Uterus (tissue), 4 donors: Measurements from ENCODE around the gene PLXNC1. TPM values are rescaled to one million over a fixed set of nuclear protein-coding genes. Genes with fewer than 3 reads are reported as not detected.

Experiments
- DNase-seq, 2 donors: peaks; one replicate each; pipeline ENCODE4 v3.0.0-alpha.2; 2019 to 2020
- H3K27ac ChIP-seq, 2 donors: fragments of 200-600 bp; sonication (generic); 1 replicate in 1 of 2; 2 replicates in 1 of 2; pipeline ENCODE4 v1.5.1; 2016 to 2018
- H3K27me3 ChIP-seq, 2 donors: fragments of 200-600 bp; sonication (generic); one replicate each; pipeline ENCODE4 v1.5.1; 2018 to 2019; ENCODE audit warnings: control low read depth in 1 of 2
- H3K36me3 ChIP-seq, 2 donors: fragments of 200-600 bp; sonication (generic); one replicate each; pipeline ENCODE4 v1.5.1; 2019; ENCODE audit warnings: control low read depth in 1 of 2
- H3K4me1 ChIP-seq, 2 donors: fragments of 200-600 bp; sonication (generic); one replicate each; pipeline ENCODE4 v1.5.1; 2018 to 2019; ENCODE audit warnings: control low read depth in 1 of 2
- H3K4me3 ChIP-seq, 2 donors: fragments of 200-600 bp; sonication (generic); 1 replicate in 1 of 2; 2 replicates in 1 of 2; pipeline ENCODE4 v1.5.1; 2018 to 2019; ENCODE audit warnings: mild to moderate bottlenecking in 1 of 2
- H3K9me3 ChIP-seq, 2 donors: fragments of 200-600 bp; sonication (generic); one replicate each; pipeline ENCODE4 v1.5.1; 2019; ENCODE audit warnings: control low read depth in 1 of 2
- CTCF ChIP-seq, 4 experiments: fragments of 200-600 bp in 2 of 4; fragments of 450-650 bp in 2 of 4; sonication (generic) in 2 of 4; IDR thresholded peaks; one replicate each; pipeline ENCODE4 v1.5.1; 2016 to 2019; ENCODE audit warnings: antibody characterized with exemption in 4 of 4, mild to moderate bottlenecking in 2 of 4, moderate library complexity in 1 of 4
- POLR2A ChIP-seq, 2 donors: fragments of 450-650 bp; IDR thresholded peaks; one replicate each; pipeline ENCODE4 v1.6.1; 2016; ENCODE audit warnings: antibody characterized with exemption in 2 of 2, mild to moderate bottlenecking in 1 of 2, moderate library complexity in 1 of 2
- intact Hi-C: fragments of 100-400 bp; cut with DNase I; formaldehyde crosslinking; loops from one replicate; pipeline ENCODE4 v1.15.1; 2023; ENCODE audit warnings: low total_unique reads
- total RNA-seq, 4 donors: library from RNA; depleted of rRNA in 3 of 4; stranded (reverse); fragments of >200 nt in 3 of 4; gene quantifications; one replicate each; pipeline versions ENCODE4 v1.1.0 to v1.2.4, GENCODE V29; 2014 to 2023
- donor health status: DM: yes; HTN: yes; CAD: no.

Gene PLXNC1
- total RNA-seq, 4 donors from 2014 or later, result 11.6 to 23.8 (median 16.3) TPM

- no peak for TF ChIP-seq CTCF (IDR thresholded peaks at IDR 0.05)
- TF ChIP-seq POLR2A (IDR thresholded peaks at IDR 0.05), result no peak
Measured at GRCh38 chr12:94282675-94283074, 134.3 kb downstream of the PLXNC1 start.

GRCh38 chr12:94284046-94284445, 135.7 kb downstream of the PLXNC1 start:
- Histone ChIP-seq H3K4me1 (no peaks in the 10 kb centered on the region), H3K36me3 (no peaks in the 10 kb centered on the region), H3K27me3 (no peaks in the 10 kb centered on the region), H3K27ac (no peak overlapping the region), H3K9me3 (no peaks in the 10 kb centered on the region), H3K4me3 (no peak overlapping the region)
- TF ChIP-seq POLR2A (IDR thresholded peaks at IDR 0.05) (no peak), CTCF (IDR thresholded peaks at IDR 0.05) (no peak)
- intact Hi-C loops, result no loop called here
- DNase-seq, result no peak

More at GRCh38 chr12:94282675-94283074, 134.3 kb downstream of the PLXNC1 start:
- Histone ChIP-seq H3K36me3 (no peaks in the 10 kb centered on the region), H3K9me3 (no peaks in the 10 kb centered on the region), H3K27me3 (no peaks in the 10 kb centered on the region), H3K4me3 (no peak overlapping the region), H3K27ac (no peak overlapping the region), H3K4me1 (no peaks in the 10 kb centered on the region)
- intact Hi-C loops, result no loop called here
- DNase-seq, result no peak

- intact Hi-C loops, result no loop called here
- no peaks in the 10 kb centered on the region for H3K36me3 ChIP-seq
- no peak overlapping the region for H3K4me3 ChIP-seq
- H3K9me3 ChIP-seq, result no peaks in the 10 kb centered on the region
- no peak for DNase-seq
- H3K27ac ChIP-seq, result no peak overlapping the region
- no peaks in the 10 kb centered on the region for H3K4me1 ChIP-seq
- TF ChIP-seq POLR2A (IDR thresholded peaks at IDR 0.05), result no peak
- no peak for TF ChIP-seq CTCF (IDR thresholded peaks at IDR 0.05)
- no peaks in the 10 kb centered on the region for H3K27me3 ChIP-seq
Measured at GRCh38 chr12:94284859-94285258, 136.5 kb downstream of the PLXNC1 start.

- TF ChIP-seq POLR2A (IDR thresholded peaks at IDR 0.05) (no peak), CTCF (IDR thresholded peaks at IDR 0.05) (no peak)
- H3K36me3 ChIP-seq, result no peaks in the 10 kb centered on the region
- intact Hi-C loops, result no loop called here
Measured at GRCh38 chr12:94285943-94286582, 137.7 kb downstream of the PLXNC1 start.

GRCh38 chr12:94286583-94287244, 138.3 kb downstream of the PLXNC1 start:
- Histone ChIP-seq H3K9me3 (no peaks in the 10 kb centered on the region), H3K4me3 (no peak overlapping the region), H3K27ac (no peak overlapping the region), H3K4me1 (no peaks in the 10 kb centered on the region), H3K36me3 (no peaks in the 10 kb centered on the region), H3K27me3 (no peaks in the 10 kb centered on the region)
- intact Hi-C loops, result no loop called here
- TF ChIP-seq CTCF (IDR thresholded peaks at IDR 0.05) (no peak), POLR2A (IDR thresholded peaks at IDR 0.05) (no peak)
- no peak for DNase-seq

More at GRCh38 chr12:94285943-94286582, 137.7 kb downstream of the PLXNC1 start:
- no peaks in the 10 kb centered on the region for H3K9me3 ChIP-seq
- H3K4me1 ChIP-seq, result no peaks in the 10 kb centered on the region
- no peak for DNase-seq
- H3K27me3 ChIP-seq, result no peaks in the 10 kb centered on the region
- no peak overlapping the region for H3K4me3 ChIP-seq
- H3K27ac ChIP-seq, result no peak overlapping the region
